Posterior cingulate gyrus (tissue), 11 donors: ENCODE data around the gene SIGLEC14.
"Not testable (repeated sequence)": the region's sequence is repeated elsewhere in the genome, so short reads cannot be mapped to it uniquely, and the experiment has no call there.

Source experiments
- DNase-seq, 10 donors: peaks; one replicate each; pipeline versions ENCODE4 v3.0.0 to v3.0.0-alpha.2; 2020 to 2021; ENCODE audit warnings: mixed read lengths in 3 of 10
- intact Hi-C: fragments of 100-400 bp; cut with DNase I; formaldehyde crosslinking; loops from one replicate; pipeline ENCODE4 v1.15.1; 2023

The SIGLEC14 gene, protein sequence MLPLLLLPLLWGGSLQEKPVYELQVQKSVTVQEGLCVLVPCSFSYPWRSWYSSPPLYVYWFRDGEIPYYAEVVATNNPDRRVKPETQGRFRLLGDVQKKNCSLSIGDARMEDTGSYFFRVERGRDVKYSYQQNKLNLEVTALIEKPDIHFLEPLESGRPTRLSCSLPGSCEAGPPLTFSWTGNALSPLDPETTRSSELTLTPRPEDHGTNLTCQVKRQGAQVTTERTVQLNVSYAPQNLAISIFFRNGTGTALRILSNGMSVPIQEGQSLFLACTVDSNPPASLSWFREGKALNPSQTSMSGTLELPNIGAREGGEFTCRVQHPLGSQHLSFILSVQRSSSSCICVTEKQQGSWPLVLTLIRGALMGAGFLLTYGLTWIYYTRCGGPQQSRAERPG

GRCh38 chr19:51646730-51647129, at the start of gene SIGLEC14:
TSS of gene SIGLEC14 (minus strand) at chr19:51646825. CDS start at chr19:51646759, 66 bp downstream.
- intact Hi-C loops, DNase-seq: not testable (repeated sequence)

DNA sequence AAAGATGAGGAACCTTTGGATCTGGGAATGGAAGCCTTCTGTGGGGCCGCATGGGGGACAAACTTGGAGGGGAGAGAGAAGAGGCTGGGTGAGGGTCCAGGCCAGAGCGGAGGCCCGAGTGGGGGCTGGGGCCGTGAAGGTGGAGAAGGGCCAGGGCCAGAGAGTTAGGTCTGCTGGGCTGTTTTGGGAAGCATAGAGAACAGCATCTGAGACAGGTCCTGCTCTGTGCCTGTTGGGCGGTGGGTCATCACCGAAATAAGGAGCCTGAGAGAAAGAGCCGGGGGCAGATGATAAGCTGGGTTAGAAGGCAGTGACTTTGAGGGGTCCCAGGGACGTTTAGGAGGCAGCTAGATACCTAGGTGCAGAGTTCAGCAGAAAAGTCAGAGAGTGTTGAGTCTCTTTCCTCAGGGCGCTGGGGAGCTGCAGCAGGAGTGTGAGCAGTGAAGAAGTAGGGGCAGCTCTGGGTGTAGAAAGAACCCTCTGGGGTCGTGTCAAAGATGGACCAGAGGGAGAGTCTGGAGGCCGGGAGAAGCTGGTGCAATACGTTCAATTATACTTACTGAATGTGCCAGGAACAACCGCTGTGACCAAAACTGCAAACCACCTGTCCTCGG, 49.2 kb upstream of the SIGLEC14 start:
- peak in 2 of 10 donors; percentile 26 to 33 for DNase-seq
- intact Hi-C loops, result no loop called here

DNA sequence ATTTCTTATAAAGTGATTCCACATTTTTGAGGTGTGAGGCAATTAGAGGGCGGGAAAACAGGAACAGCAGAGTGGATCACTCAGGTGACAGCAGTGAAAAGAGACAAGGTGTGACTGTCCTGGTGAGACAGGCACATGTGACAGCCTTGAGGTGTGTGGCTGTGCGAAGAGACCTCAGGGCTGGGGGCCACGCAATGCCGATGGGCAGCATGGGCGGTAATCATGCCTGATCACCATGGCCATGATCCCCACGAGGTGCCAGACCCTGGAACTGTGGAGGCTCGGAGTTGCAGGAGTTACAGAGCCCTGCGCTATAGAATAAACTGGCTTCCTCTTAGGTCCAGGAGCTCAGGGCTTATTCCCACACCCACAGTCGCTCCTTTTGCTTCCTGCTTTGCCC, 48.5 kb upstream of the SIGLEC14 start:
- intact Hi-C loops, result no loop called here
- no peak for DNase-seq

DNA sequence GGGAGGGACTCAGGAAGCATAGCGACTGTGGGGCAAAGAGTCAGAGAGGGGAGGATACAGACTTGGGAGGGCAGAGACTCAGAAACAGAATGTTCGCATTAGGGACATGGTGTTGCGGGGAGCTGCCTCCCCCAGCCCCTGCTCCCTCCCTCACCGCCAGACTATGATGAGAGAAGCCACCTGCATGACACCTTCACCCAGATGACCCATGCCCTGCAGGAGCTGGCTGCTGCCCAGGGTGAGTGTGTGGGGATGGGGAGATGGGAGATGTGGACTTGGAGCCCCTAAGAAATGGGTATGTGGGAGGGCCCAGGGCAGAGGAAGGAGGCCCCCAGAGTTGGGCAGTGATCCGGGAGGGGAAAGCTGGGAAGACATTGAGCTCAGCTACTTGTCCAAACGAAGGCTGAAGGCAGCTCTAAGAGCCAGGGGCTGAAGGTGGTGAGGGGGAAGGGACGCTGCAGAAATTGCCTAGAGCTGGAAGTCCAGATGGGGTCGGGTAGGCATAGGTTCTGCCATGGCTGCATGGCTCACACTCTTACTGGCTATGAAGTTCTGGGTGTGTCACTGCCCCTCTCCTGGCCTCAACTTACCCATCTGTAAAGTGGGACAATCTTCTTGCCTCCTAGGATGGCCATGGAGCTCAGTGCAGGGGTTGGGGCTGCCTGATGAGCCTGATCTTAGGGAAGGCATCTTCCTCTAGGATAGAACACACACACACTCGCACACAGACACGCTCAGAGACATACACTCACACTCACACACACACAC, 47.9 kb upstream of the SIGLEC14 start:
- intact Hi-C loops, result no loop called here

DNA sequence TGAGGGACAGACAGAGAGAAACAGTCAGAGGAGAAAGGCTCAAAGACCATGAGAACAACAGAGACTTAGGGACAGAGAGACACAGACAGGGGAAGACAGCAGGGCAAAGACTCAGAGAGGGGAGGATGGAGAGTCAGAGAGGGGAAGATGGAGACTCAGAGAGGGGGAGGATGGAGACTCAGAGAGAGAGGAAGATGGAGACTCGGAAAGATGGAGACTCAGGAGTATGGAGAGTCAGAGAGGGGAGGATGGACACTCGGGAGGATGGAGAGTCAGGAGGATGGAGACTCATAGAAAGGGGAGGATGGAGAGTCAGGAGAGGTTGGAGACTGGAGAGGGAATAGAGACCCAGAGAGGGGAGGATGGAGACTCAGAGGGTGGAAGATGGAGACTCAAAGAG, 47.2 kb upstream of the SIGLEC14 start:
- intact Hi-C loops, result no loop called here
- no peak for DNase-seq

More for the DNA sequence above, 47.9 kb upstream of the SIGLEC14 start:
- DNase-seq, result no peak

- intact Hi-C loops, result no loop called here
- peak in 2 of 10 donors; percentile 9 to 81 for DNase-seq
These were observed 46.6 kb upstream of the SIGLEC14 start, which contains the start of gene SPACA6 for GRCh38 chr19:51693260-51693659. TSS of gene SPACA6 (plus strand) at chr19:51693330. CDS start at chr19:51693527, 197 bp downstream.

DNA sequence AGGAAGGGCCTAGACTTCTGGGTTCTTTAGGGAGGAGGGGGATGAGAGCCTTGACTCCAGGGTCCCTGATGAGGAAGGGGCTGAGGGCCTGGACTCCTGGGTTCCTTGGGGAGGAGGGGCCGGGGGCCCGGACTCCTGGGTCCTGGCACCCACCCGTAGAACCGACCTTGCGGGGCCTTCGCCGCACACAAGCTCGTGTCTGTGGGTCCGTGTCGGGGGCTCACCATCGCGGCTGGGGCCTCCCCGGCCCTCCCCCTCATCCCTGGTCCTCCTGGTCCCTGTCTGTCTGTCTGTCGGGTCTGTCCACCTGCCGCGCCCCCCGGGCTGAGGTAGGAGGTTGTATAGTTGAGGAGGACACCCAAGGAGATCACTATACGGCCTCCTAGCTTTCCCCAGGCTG, 45.8 kb upstream of the SIGLEC14 start:
- peak in 1 of 10 donors; percentile 70 for DNase-seq
- intact Hi-C loops, result no loop called here

GRCh38 chr19:51691584-51692428, 45.2 kb upstream of the SIGLEC14 start:
- intact Hi-C loops, result no loop called here
- DNase-seq, result peak in 1 of 10 donors; percentile 67

GRCh38 chr19:51691074-51691583, 44.5 kb upstream of the SIGLEC14 start:
- DNase-seq, result peak in 1 of 10 donors; percentile 56
- intact Hi-C loops, result no loop called here

DNA sequence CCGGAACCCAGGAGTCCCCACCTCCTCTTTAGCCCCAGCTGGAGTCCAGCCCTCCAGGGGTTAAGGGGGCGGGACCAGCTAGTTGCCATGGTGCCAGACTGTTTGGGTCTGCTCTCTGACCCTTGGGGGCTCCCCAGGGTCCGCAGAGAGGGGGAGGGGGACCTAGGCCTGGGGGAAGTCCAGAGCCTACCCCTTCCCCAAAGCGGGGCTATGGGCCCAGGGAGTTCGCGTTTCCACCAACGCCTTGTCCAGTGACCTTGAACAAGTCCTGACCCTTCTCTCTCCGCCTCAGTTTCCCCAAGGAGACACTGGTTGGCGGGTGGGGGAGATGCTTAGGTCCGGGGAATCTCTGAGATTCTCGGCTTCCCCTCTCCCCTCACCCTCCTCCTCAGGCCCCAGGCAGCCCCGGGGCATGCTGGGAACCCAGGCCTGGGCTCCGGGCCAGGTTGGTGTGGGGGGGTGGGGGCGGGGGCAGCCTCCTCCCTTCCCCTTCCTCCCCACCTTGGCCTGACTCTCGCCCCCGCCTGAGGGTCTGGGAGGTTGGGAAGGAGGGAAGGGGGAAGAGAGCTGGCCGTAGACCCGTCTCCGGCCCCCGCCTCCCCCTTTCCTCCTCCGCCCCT, 43.9 kb upstream of the SIGLEC14 start:
- DNase-seq, result peak; percentile 40 to 92 (median 57)
- intact Hi-C loops, result no loop called here

- peak in 8 of 10 donors; percentile 30 to 91 (median 44) for DNase-seq
- intact Hi-C loops, result loop anchor here (1.0 kb wide), 1 partner anchor 14 kb away; no protein-coding TSS in a partner anchor
These were observed 43.3 kb upstream of the SIGLEC14 start for GRCh38 chr19:51689751-51690453.

DNA sequence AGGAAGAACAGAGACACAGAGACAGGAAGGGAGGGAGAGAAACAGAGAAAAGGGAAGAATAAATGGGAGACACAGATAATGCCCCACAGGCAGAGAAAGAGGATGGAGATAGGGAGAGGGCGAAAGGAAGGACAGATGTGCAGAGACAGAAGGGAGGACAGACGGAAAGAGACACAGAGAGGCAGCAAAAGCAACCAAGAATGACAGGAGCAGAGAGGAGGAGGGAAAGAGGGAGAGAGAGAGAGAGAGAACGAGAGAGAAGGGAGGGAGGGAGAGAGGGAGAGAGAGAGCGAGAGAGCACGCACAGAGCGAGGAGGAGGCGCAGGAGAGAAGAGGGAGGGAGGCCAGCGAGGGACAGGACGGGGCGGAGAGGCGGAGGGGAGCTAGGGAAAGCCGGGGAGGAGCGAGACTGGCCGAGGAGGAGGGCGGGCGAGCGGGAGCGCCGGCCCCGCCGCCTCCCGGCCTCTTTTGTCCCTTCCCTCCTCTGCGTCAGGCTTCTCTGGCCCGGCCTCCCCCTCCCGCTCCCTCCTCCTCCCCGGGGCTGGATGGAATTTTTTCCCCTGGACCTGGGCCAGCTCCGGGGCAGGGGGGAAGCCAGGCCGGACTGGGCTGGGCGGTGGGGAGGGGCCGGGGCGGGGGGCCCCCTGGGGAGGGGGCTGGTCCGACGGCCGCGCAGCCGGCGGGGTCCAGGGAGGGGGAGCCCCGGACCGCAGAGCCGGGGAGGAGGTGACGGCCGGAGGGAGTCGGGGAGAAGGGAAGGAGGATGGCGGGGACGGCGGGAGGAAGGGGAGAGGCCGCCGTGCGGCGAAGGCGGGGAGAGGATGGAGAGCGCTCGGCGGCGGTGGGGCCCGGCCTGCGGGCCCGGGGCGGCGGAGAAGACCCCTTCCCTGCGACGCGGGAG, 42.3 kb upstream of the SIGLEC14 start:
- intact Hi-C loops, result loop anchor here (1.0 kb wide), 1 partner anchor 15 kb away; no protein-coding TSS in a partner anchor

GRCh38 chr19:51687791-51688670, 41.4 kb upstream of the SIGLEC14 start:
- intact Hi-C loops, result no loop called here
- peak in 8 of 10 donors; percentile 42 to 91 (median 53) for DNase-seq

More for the DNA sequence above, 42.3 kb upstream of the SIGLEC14 start:
- DNase-seq, result peak; percentile 83 to 99 (median 92)

DNA sequence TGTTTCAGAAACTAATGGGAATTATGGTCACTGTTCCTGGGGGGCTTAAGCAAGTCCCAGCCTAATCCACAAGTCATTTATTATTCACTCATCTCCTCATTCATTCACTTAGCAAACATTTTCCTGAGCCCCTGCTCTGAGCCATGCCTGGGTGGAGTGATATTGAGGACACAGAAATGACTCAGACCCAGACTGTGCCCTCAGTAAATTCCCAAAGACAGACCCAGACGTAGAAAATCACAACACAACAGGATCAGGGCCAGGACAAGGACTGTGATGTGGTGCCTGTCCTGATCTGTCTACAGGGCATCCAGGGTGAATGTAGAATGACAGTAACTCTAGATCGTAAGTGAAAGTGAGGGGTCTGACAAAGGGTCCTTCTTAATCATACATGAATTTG, 39.5 kb upstream of the SIGLEC14 start:
- DNase-seq, result no peak
- intact Hi-C loops, result no loop called here

- DNase-seq, result no peak
- intact Hi-C loops, result no loop called here
These were observed 34.8 kb upstream of the SIGLEC14 start for GRCh38 chr19:51681286-51681941.

GRCh38 chr19:51680474-51680873, 33.8 kb upstream of the SIGLEC14 start:
- intact Hi-C loops, result no loop called here
- DNase-seq, result no peak
